ENCODE measurements around the gene PRAMEF13.
"Not testable (repeated sequence)": the region's sequence is repeated elsewhere in the genome, so short reads cannot be mapped to it uniquely, and the experiment has no call there.

PRAMEF13 gene

DNA sequence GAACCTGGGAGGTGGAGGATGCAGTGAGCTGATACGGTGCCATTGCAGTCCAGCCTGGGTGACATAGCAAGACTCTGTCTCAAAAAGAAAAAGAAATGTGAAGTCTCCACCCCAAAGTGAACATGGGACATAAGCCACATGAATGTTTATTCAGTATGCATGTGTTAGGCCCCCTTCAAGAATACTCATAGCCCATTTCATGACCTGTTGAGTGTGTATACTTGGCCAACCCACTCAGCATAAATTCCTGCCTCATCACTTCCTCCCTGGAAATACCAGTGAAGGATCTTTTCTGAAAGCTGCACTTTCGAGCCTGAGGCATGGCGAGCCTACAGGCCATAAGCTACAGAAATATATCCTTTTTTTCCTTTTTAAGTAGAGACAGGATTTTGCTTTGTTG is 18.0 kb upstream of the PRAMEF13 start:
- not testable (repeated sequence) for DNase-seq (ENCODE audit: low read depth, low spot score); H3K4me3 ChIP-seq (ENCODE audit: low read length)

- DNase-seq (ENCODE audit: low read depth, low spot score); H3K4me3 ChIP-seq (ENCODE audit: low read length): not testable (repeated sequence)
Observed at GRCh38 chr1:13216619-13217018, 15.4 kb upstream of the PRAMEF13 start.

DNA sequence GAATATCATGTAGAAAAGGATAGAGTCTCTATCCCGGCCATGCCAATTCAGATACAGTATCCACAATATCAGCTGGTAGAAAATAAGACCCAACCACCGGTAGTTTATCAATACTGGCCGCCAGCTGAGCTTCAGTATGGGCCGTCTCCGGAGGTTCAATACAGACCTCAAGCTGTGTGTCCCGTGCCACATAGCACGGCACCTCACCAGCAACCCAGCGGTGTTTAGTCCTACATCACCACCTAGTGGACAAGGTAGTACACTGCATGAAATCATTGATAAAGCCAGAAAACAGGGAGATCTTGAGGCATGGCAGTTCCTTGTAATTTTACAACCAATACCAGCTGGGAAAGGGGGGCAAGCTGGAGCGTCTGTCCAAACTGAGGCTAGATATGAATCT is 7.5 kb upstream of the PRAMEF13 start:
- DNase-seq (ENCODE audit: low read depth, low spot score); H3K4me3 ChIP-seq (ENCODE audit: low read length): not testable (repeated sequence)

DNA sequence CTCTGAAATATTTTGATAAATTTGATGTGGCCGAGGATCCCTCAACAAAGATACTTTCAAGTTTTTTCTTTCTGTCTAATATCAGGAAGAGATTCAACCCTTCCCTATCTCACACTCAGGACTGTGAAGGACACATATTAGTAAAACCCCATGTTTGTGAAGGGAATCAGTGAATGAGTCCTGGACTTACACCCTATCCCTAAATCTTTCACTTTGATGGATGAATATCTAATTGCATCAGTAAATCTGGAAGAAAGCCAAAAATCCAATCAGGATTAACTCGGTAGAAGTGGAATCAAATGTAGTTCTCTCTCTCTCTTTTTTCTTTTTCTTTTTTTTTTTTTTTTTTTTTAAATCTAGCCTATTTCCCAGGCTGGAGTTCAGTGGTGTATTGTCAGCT is 29.7 kb downstream of the PRAMEF13 start, which contains the start of gene PRAMEF9:
Gene PRAMEF9, plus strand, starts transcription at position 301 of the 400 bp plus-strand sequence. CDS start 3,433 bp downstream, outside the sequence.
- not testable (repeated sequence) for H3K4me3 ChIP-seq (ENCODE audit: low read length); DNase-seq (ENCODE audit: low read depth, low spot score)

GRCh38 chr1:13165531-13165930 is 35.7 kb downstream of the PRAMEF13 start, which contains the start of gene HNRNPCL4:
HNRNPCL4 (minus strand) TSS chr1:13165631; CDS start chr1:13165467, 164 bp downstream.
- not testable (repeated sequence) for DNase-seq (ENCODE audit: low read depth, low spot score)

GRCh38 chr1:13155909-13156308 is 45.3 kb downstream of the PRAMEF13 start, which contains the start of gene PRAMEF26:
PRAMEF26 (minus strand) TSS chr1:13156009; CDS start chr1:13153095, 2,914 bp downstream.
- not testable (repeated sequence) for H3K4me3 ChIP-seq (ENCODE audit: low read length); DNase-seq (ENCODE audit: low read depth, low spot score)

More at GRCh38 chr1:13165531-13165930, 35.7 kb downstream of the PRAMEF13 start, which contains the start of gene HNRNPCL4:
- H3K4me3 ChIP-seq (ENCODE audit: low read length) = not testable (repeated sequence)

Data from Jurkat, Clone E6-1 (cell line).